GM19238 (cell line): ENCODE results near the gene PRSS33.

ENCODE experiments used
- DNase-seq: peaks from one replicate; pipeline ENCODE4 v3.0.0; 2011; ENCODE audit warnings: low spot score; ENCODE audit not compliant: insufficient read length

The PRSS33 gene

DNA sequence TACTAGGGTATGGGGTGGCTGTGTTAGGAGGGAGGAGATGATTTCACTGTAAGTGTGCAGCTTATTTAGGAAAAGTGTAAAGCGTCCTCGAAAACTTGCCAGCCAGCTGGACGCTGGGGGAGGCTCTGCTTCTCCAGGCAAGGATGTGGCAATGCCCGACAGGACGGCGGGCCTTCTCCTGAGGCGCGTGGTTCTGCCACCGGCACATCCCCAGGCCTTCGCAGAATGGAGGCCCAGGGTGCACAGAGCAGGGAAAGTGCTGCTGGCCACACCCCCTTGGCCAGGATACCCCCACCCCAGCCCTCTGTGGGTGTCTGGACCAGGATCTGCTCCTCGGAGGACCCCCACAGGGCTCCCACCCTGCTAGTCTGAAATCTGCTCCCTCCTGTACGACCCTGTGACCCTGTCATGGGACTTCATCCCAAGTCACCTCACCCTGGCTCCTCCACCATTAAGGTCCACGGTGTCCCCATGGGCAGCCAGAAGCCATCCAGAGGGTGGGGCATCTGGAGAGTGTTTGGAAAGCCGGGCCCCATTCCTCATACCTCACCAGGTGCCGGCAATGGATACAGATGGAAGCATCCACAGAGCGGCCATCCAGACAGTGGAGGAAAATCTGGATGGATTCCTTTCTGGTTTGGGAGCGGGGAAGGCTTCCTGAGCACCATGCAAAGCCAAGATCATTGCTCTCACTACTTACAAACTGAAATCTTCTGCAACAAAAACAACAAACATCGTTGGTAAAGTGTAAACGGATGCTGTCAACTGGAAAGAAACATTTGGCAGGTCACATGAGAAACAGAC is 44.2 kb downstream of the PRSS33 start:
- no peak for DNase-seq

DNA sequence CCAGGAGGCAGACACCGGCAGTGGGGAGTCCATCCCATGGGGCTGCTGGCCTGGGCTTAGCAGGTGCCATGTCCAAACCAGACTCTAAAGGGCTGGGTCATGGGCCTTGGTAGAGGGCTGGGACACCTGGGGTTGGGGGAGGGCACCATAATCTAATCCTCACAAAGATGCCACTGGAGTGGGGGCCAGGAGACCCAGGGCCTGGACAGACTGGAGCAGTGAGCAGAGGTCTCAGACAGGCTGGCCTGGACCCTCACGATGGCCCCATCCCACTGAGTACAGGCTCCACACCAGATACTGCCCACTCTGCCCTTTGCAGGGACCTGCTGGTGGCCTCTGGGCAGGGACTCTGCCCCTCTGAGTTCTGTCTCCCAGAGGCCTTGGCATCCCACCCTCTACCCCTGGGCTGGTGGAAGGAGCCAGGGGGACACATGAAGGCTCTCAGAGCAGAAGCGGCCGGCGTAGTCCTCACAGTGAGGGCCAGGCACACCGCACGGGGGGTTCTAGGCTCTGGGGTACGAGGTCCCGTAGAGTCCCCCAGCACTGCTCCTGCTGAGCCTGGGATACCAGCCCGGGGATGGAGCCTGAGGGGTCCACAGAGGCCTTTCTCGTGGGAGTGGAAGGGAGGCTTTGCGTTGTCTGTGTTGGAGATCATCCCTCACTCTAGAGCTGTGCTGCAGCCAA is 44.9 kb downstream of the PRSS33 start:
- no peak for DNase-seq

DNA sequence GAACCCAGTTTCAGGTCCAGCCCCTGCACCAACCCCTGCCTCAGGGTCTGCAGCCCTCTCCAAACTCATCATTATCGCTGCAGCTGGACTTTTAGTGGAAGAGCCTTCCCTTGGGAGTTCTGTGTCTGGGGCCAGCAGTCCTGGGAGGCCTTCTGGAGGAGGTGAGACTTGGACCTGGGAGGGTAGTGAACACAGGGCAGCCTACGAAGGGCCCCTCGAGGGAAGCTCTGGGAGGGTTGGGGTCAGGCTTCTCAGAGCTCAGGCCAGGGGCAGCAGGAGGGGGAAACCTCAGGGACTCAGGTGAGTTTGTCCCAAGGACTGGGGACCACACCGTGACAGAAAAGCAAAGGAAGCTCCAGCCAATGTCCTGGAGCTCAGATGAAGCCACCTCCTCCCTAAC is 46.2 kb downstream of the PRSS33 start:
- no peak for DNase-seq

DNA sequence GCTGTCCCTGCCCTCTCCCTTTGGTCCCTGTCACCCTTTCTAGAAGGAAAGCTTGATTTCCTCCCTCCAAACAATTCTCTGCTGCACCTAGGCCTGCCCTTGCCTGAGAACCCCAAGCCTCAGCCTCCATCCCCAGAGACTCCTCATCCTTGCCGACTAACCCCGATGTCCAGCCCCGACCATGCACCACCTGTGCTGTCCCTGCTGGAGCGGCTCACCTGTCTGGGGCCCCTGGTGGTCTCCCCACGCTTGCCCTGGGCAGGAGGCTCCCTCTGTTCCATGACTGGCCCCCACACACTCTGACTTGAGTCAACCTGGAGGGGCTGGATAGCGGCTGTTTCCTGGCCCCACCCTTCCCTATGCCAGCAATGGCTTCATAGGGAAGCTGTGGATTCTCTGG is 46.9 kb downstream of the PRSS33 start:
- DNase-seq: no peak

DNA sequence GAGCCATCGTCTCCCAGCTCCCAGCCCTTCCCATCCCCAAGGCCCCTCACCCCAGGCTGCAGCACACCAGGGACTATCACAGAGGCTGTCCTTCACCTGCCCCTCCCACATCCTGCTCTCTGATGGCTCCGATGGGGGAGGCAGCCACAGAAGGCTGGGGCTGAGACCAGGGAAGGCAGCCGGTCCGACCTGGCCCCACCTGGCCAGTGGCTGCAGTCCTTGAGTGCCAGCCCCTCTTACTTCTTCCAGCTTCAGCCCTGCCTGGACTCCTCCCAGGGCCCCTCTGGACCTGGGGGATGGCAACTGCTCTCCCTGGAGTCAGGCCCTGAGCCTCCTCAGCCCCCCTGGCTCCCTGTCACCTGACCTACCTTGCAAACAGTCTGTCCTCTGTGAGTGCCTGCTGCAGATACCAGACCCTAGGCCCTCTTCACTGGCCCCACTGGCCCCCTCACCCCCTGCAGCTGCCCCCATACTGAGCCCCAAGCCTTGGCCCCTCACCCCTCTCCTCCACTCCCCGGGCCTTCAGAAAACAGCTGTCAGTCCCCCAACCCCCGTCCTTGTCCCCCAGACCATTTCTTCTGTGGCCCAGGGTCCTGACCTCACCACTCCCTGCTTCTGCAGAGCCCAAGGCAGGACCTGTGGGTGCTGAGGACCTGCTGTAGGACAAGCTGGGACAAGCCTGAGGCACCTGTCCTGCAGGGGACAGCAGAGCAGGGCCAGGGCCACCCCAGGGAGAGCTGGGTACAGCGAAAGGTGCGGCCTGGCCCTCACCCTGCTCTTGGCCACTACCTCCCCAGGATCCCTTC is 47.5 kb downstream of the PRSS33 start:
- DNase-seq: no peak

DNA sequence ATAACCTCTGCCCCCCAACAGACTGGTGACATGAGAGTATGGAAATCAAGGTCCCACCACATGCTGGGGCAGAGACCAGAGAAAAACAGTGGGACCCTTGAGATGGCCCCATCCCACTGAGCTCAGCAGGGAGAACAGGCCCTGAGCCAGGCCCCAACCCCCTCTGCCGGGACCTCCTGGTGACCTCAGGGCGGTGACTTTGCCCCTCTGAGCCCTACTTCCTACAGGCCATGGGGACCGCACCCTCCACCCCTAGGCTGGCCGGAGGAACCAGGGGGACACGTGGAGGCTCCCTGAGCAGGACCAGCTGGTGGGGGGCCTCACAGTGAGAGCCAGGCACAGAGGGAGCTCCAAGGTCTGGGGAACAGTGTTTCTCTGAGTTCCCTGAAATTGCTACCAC is 48.7 kb downstream of the PRSS33 start:
- DNase-seq: no peak

DNA sequence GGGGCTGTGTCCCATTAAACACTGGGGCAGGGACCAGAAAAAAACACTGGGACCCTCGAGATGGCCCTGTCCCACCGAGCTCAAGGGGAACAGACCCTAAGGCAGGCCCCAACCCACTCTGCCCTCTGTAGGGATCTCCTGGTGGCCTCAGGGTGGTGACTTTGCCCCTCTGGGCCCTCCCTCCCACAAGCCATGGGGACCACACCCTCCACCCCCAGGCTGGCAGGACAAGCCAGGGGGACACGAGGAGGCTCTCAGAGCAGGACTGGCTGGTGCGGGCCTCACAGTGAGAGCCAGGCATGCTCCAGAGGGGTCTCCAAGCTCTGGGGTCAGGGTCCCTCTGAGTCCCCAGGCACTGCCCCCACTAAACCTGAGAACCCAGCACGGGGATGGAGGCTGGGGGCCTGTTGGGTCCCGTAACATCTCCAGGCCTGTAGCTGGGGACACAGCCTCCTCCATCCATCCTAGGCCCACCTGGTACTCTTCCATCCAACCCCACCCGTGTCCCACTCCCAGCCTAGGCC is 49.4 kb downstream of the PRSS33 start:
- no peak for DNase-seq

DNA sequence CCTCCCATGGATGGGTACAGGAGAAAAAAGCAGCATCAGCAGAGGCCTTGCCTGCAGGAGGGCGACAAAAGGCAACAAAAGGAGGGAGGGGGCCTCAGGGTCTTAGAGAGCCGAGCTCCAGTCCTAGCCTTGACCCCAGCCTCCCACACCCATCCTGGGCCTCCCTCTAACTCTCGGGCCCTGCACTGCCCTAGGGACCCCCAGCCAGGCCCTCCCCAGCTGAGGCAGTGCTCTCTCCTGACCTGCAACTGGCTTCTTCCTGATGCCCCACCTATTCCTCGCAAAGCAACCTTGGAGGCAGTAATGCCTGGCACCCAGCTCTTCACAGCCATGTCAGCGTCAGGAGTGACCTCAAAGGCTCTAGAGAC is 50.1 kb downstream of the PRSS33 start:
- no peak for DNase-seq

DNA sequence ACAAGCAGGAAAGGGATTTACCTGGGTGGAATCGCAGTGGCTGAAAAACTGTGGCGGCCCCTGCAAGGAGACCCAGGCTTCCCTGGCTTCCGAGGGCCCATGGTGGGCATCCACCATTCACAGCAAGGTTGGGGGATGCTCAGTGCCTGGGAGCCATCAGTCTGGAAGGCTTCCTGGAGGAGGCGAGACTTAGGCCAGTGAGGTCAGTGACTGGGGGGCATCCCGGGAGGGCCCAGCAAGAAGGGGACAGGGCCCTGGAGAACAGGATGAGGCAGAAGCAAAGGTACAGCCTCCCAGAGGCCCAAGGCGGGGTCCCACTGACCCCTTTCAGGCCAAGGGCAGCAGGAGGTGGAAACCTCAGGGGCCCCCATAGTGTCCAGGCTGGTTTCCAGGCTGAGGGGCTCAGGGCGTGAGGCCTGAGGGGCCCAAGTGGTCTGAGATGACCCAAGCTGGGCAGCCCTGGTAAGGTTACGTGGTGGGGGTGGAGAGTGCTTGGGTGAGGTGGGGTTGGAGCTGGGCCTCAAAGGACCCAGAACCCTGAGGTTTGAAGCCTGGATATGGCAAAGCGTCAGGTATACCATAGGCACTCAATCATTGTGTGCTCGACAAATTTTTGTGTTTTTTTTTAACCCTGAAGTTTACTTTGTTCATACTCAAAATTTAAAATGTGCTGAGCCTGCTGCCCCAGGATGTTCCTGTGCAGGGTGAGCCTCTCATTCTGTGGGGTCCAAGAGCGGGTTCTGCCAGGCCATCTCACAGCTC is 50.7 kb downstream of the PRSS33 start:
- no peak for DNase-seq

DNA sequence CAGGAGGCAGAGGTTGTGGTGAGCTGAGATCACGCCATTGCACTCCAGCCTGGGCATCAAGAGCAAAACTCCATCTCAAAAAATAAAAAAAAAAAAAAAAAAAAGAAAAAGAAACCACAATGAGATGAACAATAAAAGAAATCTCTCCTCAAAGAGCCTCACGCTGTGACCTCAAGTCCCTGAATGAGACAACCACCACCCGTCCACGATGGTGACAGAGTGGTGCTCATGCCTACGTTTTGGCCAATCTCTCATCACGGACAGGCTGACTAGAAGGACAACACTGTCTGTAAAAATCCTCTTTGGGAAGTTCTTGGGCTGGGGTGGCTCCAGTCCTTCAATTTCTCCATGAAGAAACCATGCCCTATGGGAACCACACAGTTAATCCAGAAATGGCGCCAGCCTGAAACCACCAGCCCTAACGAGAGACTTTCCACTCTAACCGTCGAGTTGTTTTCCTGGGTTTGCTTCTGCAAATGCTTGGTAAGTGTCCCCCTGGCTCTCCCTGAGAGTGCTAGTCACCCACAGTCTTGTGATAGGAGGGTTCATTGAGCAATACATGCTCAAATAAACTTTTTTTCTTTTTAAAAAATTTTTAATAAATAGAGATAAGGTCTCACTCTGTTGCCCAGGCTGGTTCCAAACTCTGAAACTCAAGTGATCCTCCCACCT is 52.4 kb downstream of the PRSS33 start:
- DNase-seq: no peak
